ENCODE data around the gene WDR37. TPM values are rescaled to one million over a fixed set of nuclear protein-coding genes. Genes with fewer than 3 reads are reported as not detected.
"Not testable (repeated sequence)": the region's sequence is repeated elsewhere in the genome, so short reads cannot be mapped to it uniquely, and the experiment has no call there.

The WDR37 gene
- total and polyA plus RNA-seq, 2 donors: 8.9 to 12.2 TPM

DNA sequence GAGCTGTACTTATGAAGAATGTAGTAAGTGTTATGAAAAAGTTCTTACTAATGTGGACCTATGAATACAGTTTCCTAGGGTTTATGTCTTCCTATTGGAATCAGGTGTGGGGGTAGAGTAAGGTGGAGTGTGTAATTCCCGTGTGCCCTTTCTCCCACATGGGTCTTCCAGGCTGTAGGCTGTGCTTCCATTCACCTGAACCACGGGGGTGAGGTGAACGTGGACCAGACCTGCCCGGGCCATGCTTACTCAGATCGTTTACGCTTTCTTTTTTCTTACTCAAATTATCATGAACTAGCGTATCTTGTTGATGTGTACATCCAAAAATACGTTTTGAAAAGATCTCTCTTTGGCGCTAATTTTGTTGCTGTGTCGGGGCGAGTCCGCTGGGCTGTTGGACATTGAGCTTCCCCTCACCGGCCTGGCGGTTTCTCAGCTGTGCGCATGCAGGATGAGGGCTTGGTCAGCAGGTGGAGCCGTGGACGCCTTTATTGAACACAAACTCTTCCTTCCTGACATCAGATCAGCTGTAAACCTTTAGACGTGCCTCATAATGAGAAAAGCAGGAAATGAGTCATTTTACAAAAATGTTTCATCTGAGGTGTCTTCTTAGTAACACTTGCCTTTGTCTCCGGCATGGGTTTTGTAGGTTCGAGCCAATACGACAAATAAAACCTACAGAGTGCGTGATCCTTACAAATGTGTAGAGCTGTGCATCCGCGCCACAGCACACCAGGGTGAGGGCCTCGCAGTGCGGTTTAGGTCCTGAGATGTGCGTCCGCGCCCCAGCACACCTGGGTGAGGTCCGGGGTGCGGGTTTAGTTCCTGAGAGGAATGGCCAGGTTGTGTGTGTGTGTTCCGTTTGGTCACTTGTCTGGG is 53.8 kb downstream of the WDR37 start:
- Histone ChIP-seq H3K4me3 (ENCODE audit: low read depth, low read length) (no peak overlapping the region), H3K36me3 (ENCODE audit: insufficient read depth) (peaks cover 6% of the 10 kb centered on the region), H3K4me1 (ENCODE audit: insufficient read depth) (no peaks in the 10 kb centered on the region), H3K27ac (ENCODE audit: low read depth) (no peak overlapping the region)
- WGBS: 72% methylated on average over 32 of the region's 32 CpGs
- DNase-seq (ENCODE audit: extremely low spot score): peak; percentile 26

GRCh38 chr10:1110674-1111119 is 54.5 kb downstream of the WDR37 start:
- DNase-seq (ENCODE audit: extremely low spot score): no peak
- Histone ChIP-seq H3K4me1 (ENCODE audit: insufficient read depth) (no peaks in the 10 kb centered on the region), H3K4me3 (ENCODE audit: low read depth, low read length) (no peak overlapping the region), H3K27ac (ENCODE audit: low read depth) (no peak overlapping the region), H3K36me3 (ENCODE audit: insufficient read depth) (peaks cover 6% of the 10 kb centered on the region)
- WGBS: 87% methylated on average over 12 of the region's 12 CpGs

- no peak overlapping the region for H3K27ac ChIP-seq (ENCODE audit: low read depth)
- no peaks in the 10 kb centered on the region for H3K36me3 ChIP-seq (ENCODE audit: insufficient read depth)
- DNase-seq (ENCODE audit: extremely low spot score): no peak
- H3K4me1 ChIP-seq (ENCODE audit: insufficient read depth): no peaks in the 10 kb centered on the region
- 90% methylated on average over 10 of the region's 10 CpGs for WGBS
- no peak overlapping the region for H3K4me3 ChIP-seq (ENCODE audit: low read depth, low read length)
Measured at GRCh38 chr10:1114315-1114714, 58.1 kb downstream of the WDR37 start.

- 68% methylated on average over 12 of the region's 12 CpGs for WGBS
- H3K36me3 ChIP-seq (ENCODE audit: insufficient read depth): peaks cover under 1% of the 10 kb centered on the region
- no peaks in the 10 kb centered on the region for H3K4me1 ChIP-seq (ENCODE audit: insufficient read depth)
- no peak overlapping the region for H3K4me3 ChIP-seq (ENCODE audit: low read depth, low read length)
- DNase-seq (ENCODE audit: extremely low spot score): no peak
- H3K27ac ChIP-seq (ENCODE audit: low read depth): no peak overlapping the region
Measured at GRCh38 chr10:1114719-1115606, 58.8 kb downstream of the WDR37 start.

DNA sequence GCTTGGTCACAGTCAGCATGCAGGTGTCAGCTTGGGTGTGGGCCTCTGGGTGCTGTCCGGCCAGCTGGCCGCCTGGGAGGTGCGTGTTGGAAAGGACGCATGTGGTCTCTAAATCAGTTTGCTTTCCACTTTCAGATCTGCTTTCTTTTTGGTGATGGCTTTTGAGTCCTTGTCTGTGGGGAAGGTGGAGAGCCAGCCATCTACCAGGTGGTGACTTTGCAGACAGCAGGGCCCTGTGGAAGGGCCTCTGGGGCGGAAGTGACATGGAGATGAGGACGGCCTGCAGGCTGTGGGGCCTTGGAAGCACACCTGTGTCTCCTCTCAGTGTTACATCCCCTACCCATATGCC is 59.4 kb downstream of the WDR37 start:
- Histone ChIP-seq H3K4me1 (ENCODE audit: insufficient read depth) (no peaks in the 10 kb centered on the region), H3K4me3 (ENCODE audit: low read depth, low read length) (no peak overlapping the region), H3K36me3 (ENCODE audit: insufficient read depth) (peaks cover 4% of the 10 kb centered on the region), H3K27ac (ENCODE audit: low read depth) (no peak overlapping the region)
- 80% methylated on average over 6 of the region's 6 CpGs for WGBS
- no peak for DNase-seq (ENCODE audit: extremely low spot score)

GRCh38 chr10:1116051-1116450 is 59.9 kb downstream of the WDR37 start:
- DNase-seq (ENCODE audit: extremely low spot score): no peak
- H3K4me3 ChIP-seq (ENCODE audit: low read depth, low read length): no peak overlapping the region
- 94% methylated on average over 12 of the region's 12 CpGs for WGBS
- no peaks in the 10 kb centered on the region for H3K4me1 ChIP-seq (ENCODE audit: insufficient read depth)
- H3K36me3 ChIP-seq (ENCODE audit: insufficient read depth): peaks cover 4% of the 10 kb centered on the region
- no peak overlapping the region for H3K27ac ChIP-seq (ENCODE audit: low read depth)

GRCh38 chr10:1116696-1117280 is 60.6 kb downstream of the WDR37 start:
- Histone ChIP-seq H3K4me3 (ENCODE audit: low read depth, low read length) (no peak overlapping the region), H3K27ac (ENCODE audit: low read depth) (no peak overlapping the region), H3K36me3 (ENCODE audit: insufficient read depth) (peaks cover 6% of the 10 kb centered on the region), H3K4me1 (ENCODE audit: insufficient read depth) (no peaks in the 10 kb centered on the region)
- no peak for DNase-seq (ENCODE audit: extremely low spot score)
- WGBS: 90% methylated on average over 10 of the region's 10 CpGs

DNA sequence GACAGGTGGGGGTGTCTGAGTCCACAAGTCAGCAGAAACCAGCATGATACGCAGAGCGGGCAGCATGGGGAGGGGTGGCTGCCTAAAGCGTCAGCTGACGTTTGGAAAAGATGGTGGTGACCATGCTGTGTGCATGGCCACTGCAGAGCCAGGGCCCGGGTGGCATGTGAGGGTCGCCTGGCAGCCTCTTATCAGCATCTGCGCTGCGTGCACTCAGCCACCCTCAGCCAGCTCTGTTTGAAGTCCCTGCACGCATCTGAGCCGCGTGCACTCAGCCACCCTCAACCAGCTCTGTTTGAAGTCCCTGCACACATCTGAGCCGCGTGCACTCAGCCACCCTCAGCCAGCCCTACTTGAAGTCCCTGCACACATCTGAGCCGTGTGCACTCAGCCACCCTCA is 61.5 kb downstream of the WDR37 start:
- no peaks in the 10 kb centered on the region for H3K4me1 ChIP-seq (ENCODE audit: insufficient read depth)
- WGBS: 83% methylated on average over 14 of the region's 14 CpGs
- H3K36me3 ChIP-seq (ENCODE audit: insufficient read depth): peaks cover 6% of the 10 kb centered on the region
- no peak for DNase-seq (ENCODE audit: extremely low spot score)
- no peak overlapping the region for H3K27ac ChIP-seq (ENCODE audit: low read depth)
- no peak overlapping the region for H3K4me3 ChIP-seq (ENCODE audit: low read depth, low read length)

DNA sequence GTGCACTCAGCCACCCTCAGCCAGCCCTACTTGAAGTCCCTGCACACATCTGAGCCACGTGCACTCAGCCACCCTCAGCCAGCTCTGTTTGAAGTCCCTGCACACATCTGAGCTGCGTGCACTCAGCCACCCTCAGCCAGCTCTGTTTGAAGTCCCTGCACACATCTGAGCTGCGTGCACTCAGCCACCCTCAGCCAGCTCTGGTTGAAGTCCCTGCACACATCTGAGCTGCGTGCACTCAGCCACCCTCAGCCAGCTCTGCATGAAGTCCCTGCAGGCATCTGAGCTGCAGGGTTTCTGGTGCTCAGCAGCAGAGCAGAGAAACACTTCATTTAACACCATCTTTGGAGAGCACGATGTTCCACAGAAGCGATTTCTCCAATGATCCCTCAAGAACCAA is 62.1 kb downstream of the WDR37 start:
- 88% methylated on average over 6 of the region's 6 CpGs for WGBS
- not testable (repeated sequence) for DNase-seq (ENCODE audit: extremely low spot score); H3K27ac ChIP-seq (ENCODE audit: low read depth); H3K4me3 ChIP-seq (ENCODE audit: low read depth, low read length); H3K36me3 ChIP-seq (ENCODE audit: insufficient read depth); H3K4me1 ChIP-seq (ENCODE audit: insufficient read depth)

- no peak for DNase-seq (ENCODE audit: extremely low spot score)
- Histone ChIP-seq H3K36me3 (ENCODE audit: insufficient read depth) (peaks cover 6% of the 10 kb centered on the region), H3K4me3 (ENCODE audit: low read depth, low read length) (no peak overlapping the region), H3K27ac (ENCODE audit: low read depth) (no peak overlapping the region), H3K4me1 (ENCODE audit: insufficient read depth) (no peaks in the 10 kb centered on the region)
- 78% methylated on average over 8 of the region's 8 CpGs for WGBS
Measured at GRCh38 chr10:1119027-1119426, 62.8 kb downstream of the WDR37 start.

DNA sequence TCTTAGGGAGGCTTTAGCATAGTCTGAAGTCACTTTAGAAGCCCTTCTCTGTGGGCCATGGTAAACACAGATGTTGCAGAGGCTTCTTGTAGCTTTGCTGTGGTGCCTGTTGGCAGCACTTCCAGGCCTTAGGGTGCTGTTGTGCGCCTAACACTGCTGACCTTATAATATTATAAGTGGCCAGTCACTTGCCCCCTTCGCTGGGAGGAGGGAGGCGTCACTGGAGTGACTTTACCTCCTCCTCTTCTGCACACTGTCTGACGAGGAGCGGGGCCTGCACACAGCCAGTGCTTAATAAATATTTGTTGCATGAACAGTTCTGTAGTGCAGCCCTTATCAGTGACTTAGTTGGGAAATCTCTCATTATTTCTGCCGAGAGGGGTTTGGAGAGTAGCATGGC is 63.3 kb downstream of the WDR37 start:
- no peak for DNase-seq (ENCODE audit: extremely low spot score)
- 94% methylated on average over 6 of the region's 6 CpGs for WGBS
- Histone ChIP-seq H3K4me1 (ENCODE audit: insufficient read depth) (no peaks in the 10 kb centered on the region), H3K36me3 (ENCODE audit: insufficient read depth) (peaks cover 6% of the 10 kb centered on the region), H3K4me3 (ENCODE audit: low read depth, low read length) (no peak overlapping the region), H3K27ac (ENCODE audit: low read depth) (no peak overlapping the region)

GRCh38 chr10:1120306-1120705 is 64.1 kb downstream of the WDR37 start:
- H3K27ac ChIP-seq (ENCODE audit: low read depth): no peak overlapping the region
- no peak overlapping the region for H3K4me3 ChIP-seq (ENCODE audit: low read depth, low read length)
- peaks cover 6% of the 10 kb centered on the region for H3K36me3 ChIP-seq (ENCODE audit: insufficient read depth)
- no peak for DNase-seq (ENCODE audit: extremely low spot score)
- 83% methylated on average over 12 of the region's 12 CpGs for WGBS
- H3K4me1 ChIP-seq (ENCODE audit: insufficient read depth): no peaks in the 10 kb centered on the region

DNA sequence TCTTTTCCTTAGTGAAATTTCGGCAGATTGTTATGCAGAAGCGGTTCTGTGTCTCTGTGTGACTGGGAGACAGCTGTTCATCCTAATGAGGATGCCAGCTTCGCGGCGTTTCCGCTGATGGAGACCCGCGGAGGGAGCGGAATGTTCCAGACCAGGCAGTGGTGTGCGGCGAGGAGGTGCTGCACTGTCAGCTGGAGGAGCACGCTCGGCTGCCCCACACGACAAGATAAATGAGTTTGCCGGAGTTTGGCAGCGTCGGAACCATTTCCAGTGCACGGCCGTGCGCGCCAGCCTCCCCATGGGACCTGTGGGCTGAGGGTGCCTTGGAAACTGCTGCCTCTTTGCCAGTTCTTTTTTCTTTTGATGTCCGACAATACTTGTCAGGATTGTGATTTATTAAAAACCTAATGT is 64.6 kb downstream of the WDR37 start:
- Histone ChIP-seq H3K4me3 (ENCODE audit: low read depth, low read length) (no peak overlapping the region), H3K36me3 (ENCODE audit: insufficient read depth) (peaks cover 6% of the 10 kb centered on the region), H3K27ac (ENCODE audit: low read depth) (no peak overlapping the region), H3K4me1 (ENCODE audit: insufficient read depth) (no peaks in the 10 kb centered on the region)
- no peak for DNase-seq (ENCODE audit: extremely low spot score)
- WGBS: 90% methylated on average over 22 of the region's 22 CpGs
